Gastrocnemius medialis (tissue), 4 donors: ENCODE results near the gene MAP2K6. TPM values are rescaled to one million over a fixed set of nuclear protein-coding genes. Genes with fewer than 3 reads are reported as not detected.

Experiments used
- ATAC-seq, 2 donors: fragments of 150-250 bp; one replicate each; pipeline ENCODE4 v1.9.1; 2016
- DNase-seq, 2 donors: peaks; one replicate each; pipeline ENCODE4 v3.0.0-alpha.2; 2019
- H3K27ac ChIP-seq, 4 donors: fragments of 200-600 bp; sonication (generic); 1 replicate in 1 of 4; 2 replicates in 3 of 4; pipeline ENCODE4 v1.5.1; 2016 to 2018; ENCODE audit warnings: mild to moderate bottlenecking in 2 of 4, moderate library complexity in 1 of 4
- H3K27me3 ChIP-seq, 3 donors: fragments of 200-600 bp; sonication (generic) in 2 of 3; 1 replicate in 1 of 3; 2 replicates in 2 of 3; pipeline versions ENCODE4 v1.5.1 to v1.6.0; 2016 to 2019; ENCODE audit warnings: mild to moderate bottlenecking in 1 of 3, moderate library complexity in 1 of 3
- H3K36me3 ChIP-seq, 2 donors: fragments of 200-600 bp; sonication (generic) in 1 of 2; one replicate each; pipeline ENCODE4 v1.5.1; 2017 to 2018
- H3K4me1 ChIP-seq, 2 donors: fragments of 200-600 bp; sonication (generic) in 1 of 2; one replicate each; pipeline ENCODE4 v1.5.1; 2016 to 2017; ENCODE audit warnings: mild to moderate bottlenecking in 2 of 2
- H3K4me3 ChIP-seq, 4 donors: fragments of 200-600 bp; sonication (generic) in 3 of 4; 1 replicate in 1 of 4; 2 replicates in 3 of 4; pipeline ENCODE4 v1.5.1; 2016 to 2019; ENCODE audit warnings: mild to moderate bottlenecking in 2 of 4
- H3K9me3 ChIP-seq, 3 donors: fragments of 200-600 bp; sonication (generic) in 2 of 3; 1 replicate in 1 of 3; 2 replicates in 2 of 3; pipeline ENCODE4 v1.5.1; 2016 to 2019
- POLR2A ChIP-seq, 2 donors: fragments of 450-650 bp; IDR thresholded peaks; one replicate each; pipeline ENCODE4 v1.6.1; 2017; ENCODE audit warnings: antibody characterized with exemption in 2 of 2, mild to moderate bottlenecking in 2 of 2, moderate library complexity in 2 of 2
- in situ Hi-C, 4 donors: fragments of 200-750 bp; cut with MboI; loops; one replicate each; pipeline versions ENCODE4 v1.15.0 to v1.8.0; 2017; ENCODE audit warnings: low sequenced_read_pairs in 4 of 4
- intact Hi-C: fragments of 100-400 bp; cut with DNase I; formaldehyde crosslinking; loops from one replicate; pipeline ENCODE4 v1.15.1; 2023; ENCODE audit warnings: low total_unique reads
- total RNA-seq, 4 donors: library from RNA; depleted of rRNA; stranded (reverse); fragments of >200 nt; gene quantifications; one replicate each; pipeline versions ENCODE4 v1.1.0 to v1.2.3, GENCODE V29; 2016
- TF ChIP-seq, protein P1 (sequence below), 5 experiments: fragments of 450-650 bp in 3 of 5; fragments of 200-600 bp in 2 of 5; sonication (generic) in 2 of 5; IDR thresholded peaks in 4 of 5; conservative IDR thresholded peaks in 1 of 5; 1 replicate in 4 of 5; 2 replicates in 1 of 5; pipeline ENCODE4 v1.5.1; 2016 to 2019; ENCODE audit warnings: antibody characterized with exemption in 5 of 5, mild to moderate bottlenecking in 3 of 5, moderate library complexity in 3 of 5

Gene MAP2K6
- total RNA-seq, 4 donors from 2014 or later = 35.1 to 351 (median 223) TPM

DNA sequence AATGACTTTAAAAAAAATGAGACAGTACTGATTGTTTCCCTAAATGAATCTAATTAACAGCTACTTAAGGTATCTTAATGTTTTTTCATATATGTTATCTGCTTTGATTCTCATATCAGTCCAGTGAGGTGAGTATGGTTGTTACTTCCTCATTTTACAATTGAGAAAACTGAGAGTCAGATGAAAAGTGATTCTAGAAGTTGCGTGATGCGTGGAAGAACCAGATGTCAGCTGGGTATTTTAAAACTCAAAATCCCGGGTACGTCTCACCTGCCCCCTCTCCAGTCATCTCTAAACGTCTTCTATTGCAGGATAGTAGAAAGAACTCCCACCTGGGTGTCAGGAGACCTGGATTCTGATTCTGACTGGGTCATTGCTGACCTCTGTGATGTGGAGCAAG is 89.2 kb downstream of the MAP2K6 start:
- Histone ChIP-seq H3K27me3 (no peaks in the 10 kb centered on the region), H3K4me1 (peaks cover 63 to 64% of the 10 kb centered on the region in 2 donors), H3K4me3 (peak overlapping the region in 3 of 4 donors; percentile 51 to 53 (median 52)), H3K9me3 (no peaks in the 10 kb centered on the region), H3K36me3 (peaks cover 0 to 6% of the 10 kb centered on the region in 2 donors), H3K27ac (peak overlapping the region; percentile 81 to 93 (median 88))
- ATAC-seq (no peak), DNase-seq (no peak)
- TF ChIP-seq, protein P1, sequence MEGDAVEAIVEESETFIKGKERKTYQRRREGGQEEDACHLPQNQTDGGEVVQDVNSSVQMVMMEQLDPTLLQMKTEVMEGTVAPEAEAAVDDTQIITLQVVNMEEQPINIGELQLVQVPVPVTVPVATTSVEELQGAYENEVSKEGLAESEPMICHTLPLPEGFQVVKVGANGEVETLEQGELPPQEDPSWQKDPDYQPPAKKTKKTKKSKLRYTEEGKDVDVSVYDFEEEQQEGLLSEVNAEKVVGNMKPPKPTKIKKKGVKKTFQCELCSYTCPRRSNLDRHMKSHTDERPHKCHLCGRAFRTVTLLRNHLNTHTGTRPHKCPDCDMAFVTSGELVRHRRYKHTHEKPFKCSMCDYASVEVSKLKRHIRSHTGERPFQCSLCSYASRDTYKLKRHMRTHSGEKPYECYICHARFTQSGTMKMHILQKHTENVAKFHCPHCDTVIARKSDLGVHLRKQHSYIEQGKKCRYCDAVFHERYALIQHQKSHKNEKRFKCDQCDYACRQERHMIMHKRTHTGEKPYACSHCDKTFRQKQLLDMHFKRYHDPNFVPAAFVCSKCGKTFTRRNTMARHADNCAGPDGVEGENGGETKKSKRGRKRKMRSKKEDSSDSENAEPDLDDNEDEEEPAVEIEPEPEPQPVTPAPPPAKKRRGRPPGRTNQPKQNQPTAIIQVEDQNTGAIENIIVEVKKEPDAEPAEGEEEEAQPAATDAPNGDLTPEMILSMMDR (IDR thresholded peaks at IDR 0.05 in 4 of 5, conservative IDR thresholded peaks at IDR 0.05 in 1 of 5) = no peak
- TF ChIP-seq POLR2A (IDR thresholded peaks at IDR 0.05) = peak in 1 of 2 donors; percentile 30
- intact Hi-C loops = loop anchor here (5.0 kb wide), 2 partner anchors 56 to 166 kb away; no protein-coding TSS in a partner anchor
- in situ Hi-C loops = no loop called here

DNA sequence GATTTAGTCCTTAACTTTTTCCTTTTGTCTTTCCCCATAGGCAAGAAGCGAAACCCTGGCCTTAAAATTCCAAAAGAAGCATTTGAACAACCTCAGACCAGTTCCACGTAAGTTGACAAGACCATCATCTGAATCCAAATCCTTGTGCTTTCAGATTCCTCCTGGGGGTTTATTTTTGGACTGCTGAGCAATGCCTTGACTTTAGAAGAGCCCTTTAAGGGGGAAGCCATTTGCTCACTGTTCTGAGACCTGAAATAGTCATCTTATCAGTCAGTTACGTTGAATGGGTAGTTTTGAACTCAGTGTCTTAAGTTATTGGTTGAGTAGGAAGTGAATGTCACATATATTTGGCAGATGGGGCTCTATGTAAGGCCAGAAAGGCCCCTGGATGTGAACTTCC is 91.2 kb downstream of the MAP2K6 start:
- no peaks in the 10 kb centered on the region for H3K27me3 ChIP-seq
- no peak for TF ChIP-seq POLR2A (IDR thresholded peaks at IDR 0.05)
- TF ChIP-seq, protein P1 (IDR thresholded peaks at IDR 0.05 in 4 of 5, conservative IDR thresholded peaks at IDR 0.05 in 1 of 5) = no peak
- no peak for DNase-seq
- H3K4me3 ChIP-seq = peak overlapping the region in 3 of 4 donors; percentile 6 to 52 (median 10)
- peak overlapping the region; percentile 81 to 93 (median 88) for H3K27ac ChIP-seq
- ATAC-seq = peak; percentile 20 to 22
- H3K4me1 ChIP-seq = peaks cover 51 to 52% of the 10 kb centered on the region in 2 donors
- no peaks in the 10 kb centered on the region for H3K9me3 ChIP-seq
- intact Hi-C loops (no loop called here), in situ Hi-C loops (no loop called here)
- peaks cover 0 to 6% of the 10 kb centered on the region in 2 donors for H3K36me3 ChIP-seq

DNA sequence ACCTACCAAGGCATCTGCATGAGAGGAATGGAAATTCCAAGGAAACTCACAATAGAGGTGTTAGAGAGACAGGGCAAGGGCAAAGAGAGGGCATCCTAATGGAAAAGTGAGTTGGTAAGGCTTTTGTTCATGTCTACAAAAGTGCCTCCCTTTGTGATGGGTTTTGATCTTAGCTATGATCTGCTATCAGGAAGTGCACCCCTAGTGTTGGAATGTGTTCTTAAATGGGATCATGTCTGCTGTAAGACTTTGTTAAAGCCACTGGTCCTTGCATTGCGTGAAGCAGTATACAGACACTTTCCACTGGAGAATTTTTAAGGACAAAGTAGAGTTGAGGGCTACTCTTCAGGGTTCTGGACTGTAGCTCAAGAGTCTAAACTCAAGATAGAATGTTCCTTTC is 92.0 kb downstream of the MAP2K6 start:
- intact Hi-C loops = no loop called here
- Histone ChIP-seq H3K9me3 (no peaks in the 10 kb centered on the region), H3K4me3 (peak overlapping the region in 1 of 4 donors; percentile 4), H3K36me3 (peaks cover 0 to 6% of the 10 kb centered on the region in 2 donors), H3K27ac (peak overlapping the region; percentile 81 to 93 (median 88)), H3K27me3 (no peaks in the 10 kb centered on the region), H3K4me1 (peaks cover 47 to 48% of the 10 kb centered on the region in 2 donors)
- in situ Hi-C loops = no loop called here
- DNase-seq = no peak
- no peak for TF ChIP-seq POLR2A (IDR thresholded peaks at IDR 0.05)
- TF ChIP-seq, protein P1 (IDR thresholded peaks at IDR 0.05 in 4 of 5, conservative IDR thresholded peaks at IDR 0.05 in 1 of 5) = peak in 3 of 5 experiments; percentile 23 to 41 (median 33)
- no peak for ATAC-seq

DNA sequence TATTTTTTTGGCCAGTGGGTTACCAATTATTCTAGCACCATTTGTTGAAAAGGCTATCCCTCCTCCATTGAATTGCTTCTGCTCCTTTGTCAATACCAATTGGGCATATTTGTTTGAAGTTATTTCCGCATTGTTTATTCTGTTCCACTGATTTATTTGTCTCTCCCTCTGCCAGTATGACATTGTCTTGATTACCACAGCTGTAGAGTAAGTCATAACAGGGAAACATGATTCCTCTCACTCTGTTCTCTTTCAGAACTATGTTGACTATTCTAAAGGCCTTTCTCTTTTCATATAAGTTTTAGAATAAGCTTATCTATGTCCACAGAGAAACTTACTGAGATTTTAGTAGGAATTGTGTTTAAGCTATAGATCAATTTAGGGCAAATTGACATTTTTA is 94.3 kb downstream of the MAP2K6 start:
- intact Hi-C loops (no loop called here), in situ Hi-C loops (no loop called here)
- Histone ChIP-seq H3K27ac (peak overlapping the region; percentile 71 to 93 (median 81)), H3K9me3 (no peaks in the 10 kb centered on the region), H3K36me3 (peaks cover 0 to 6% of the 10 kb centered on the region in 2 donors), H3K4me1 (peaks cover 38 to 54% of the 10 kb centered on the region in 2 donors), H3K27me3 (no peaks in the 10 kb centered on the region), H3K4me3 (peak overlapping the region in 1 of 4 donors; percentile 22)
- DNase-seq (no peak), ATAC-seq (peak; percentile 71 to 77)
- TF ChIP-seq, protein P1 (IDR thresholded peaks at IDR 0.05 in 4 of 5, conservative IDR thresholded peaks at IDR 0.05 in 1 of 5) = no peak
- TF ChIP-seq POLR2A (IDR thresholded peaks at IDR 0.05) = no peak
